GM20000 (cell line): ENCODE results near the gene DSTN.
A peak's percentile ranks its signal among the peaks of the same experiment; 100 is the strongest.

Experiments
- DNase-seq: peaks from one replicate; pipeline ENCODE4 v3.0.0; 2012; ENCODE audit warnings: low spot score
- TF ChIP-seq, protein P1 (sequence below): IDR thresholded peaks from 2 replicates; pipeline ENCODE4 v1.5.1; 2012; ENCODE audit warnings: mild to moderate bottlenecking, control low read depth; ENCODE audit errors: extremely low read depth, missing control alignments

Gene DSTN

DNA sequence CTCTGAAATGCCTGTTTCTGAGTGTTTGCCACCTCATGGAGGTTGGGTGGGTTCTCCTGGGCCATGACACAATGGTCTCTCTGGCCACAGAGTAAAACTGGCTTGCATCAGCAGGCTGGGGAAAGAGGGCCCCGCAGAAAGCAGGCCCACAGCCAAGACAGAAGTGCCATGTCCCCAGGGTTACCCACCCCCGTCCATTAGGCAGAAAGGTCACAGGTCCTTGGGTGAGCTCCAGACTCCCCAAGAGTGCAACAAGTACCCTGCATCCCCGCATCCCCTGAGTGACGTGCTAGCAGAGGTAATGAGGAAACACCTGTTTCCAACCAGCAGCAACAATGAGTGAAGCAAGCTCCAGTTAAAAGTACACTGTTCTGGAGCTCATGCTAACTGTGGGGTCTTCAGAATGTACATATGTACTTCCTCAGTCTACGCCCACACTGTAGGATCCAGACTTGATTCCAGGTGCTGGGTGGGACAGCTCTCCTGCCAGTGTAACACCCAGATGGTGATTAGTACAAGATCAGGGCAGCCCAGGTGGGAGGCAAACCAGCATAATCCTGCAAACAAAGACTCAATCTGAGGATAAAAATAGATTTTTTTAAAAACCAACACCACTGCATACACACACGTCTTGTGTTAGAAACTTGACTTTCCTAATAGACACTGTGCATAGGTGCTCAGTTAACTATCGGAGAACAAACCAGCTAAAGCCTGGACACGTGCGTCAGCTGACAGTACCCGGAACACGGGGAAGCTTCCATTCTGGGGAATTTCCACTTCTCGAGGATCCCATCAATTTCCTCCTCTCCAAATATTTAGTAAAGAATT, 80.6 kb downstream of the DSTN start:
- DNase-seq, result no peak
- TF ChIP-seq, protein P1, sequence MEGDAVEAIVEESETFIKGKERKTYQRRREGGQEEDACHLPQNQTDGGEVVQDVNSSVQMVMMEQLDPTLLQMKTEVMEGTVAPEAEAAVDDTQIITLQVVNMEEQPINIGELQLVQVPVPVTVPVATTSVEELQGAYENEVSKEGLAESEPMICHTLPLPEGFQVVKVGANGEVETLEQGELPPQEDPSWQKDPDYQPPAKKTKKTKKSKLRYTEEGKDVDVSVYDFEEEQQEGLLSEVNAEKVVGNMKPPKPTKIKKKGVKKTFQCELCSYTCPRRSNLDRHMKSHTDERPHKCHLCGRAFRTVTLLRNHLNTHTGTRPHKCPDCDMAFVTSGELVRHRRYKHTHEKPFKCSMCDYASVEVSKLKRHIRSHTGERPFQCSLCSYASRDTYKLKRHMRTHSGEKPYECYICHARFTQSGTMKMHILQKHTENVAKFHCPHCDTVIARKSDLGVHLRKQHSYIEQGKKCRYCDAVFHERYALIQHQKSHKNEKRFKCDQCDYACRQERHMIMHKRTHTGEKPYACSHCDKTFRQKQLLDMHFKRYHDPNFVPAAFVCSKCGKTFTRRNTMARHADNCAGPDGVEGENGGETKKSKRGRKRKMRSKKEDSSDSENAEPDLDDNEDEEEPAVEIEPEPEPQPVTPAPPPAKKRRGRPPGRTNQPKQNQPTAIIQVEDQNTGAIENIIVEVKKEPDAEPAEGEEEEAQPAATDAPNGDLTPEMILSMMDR, result no peak

DNA sequence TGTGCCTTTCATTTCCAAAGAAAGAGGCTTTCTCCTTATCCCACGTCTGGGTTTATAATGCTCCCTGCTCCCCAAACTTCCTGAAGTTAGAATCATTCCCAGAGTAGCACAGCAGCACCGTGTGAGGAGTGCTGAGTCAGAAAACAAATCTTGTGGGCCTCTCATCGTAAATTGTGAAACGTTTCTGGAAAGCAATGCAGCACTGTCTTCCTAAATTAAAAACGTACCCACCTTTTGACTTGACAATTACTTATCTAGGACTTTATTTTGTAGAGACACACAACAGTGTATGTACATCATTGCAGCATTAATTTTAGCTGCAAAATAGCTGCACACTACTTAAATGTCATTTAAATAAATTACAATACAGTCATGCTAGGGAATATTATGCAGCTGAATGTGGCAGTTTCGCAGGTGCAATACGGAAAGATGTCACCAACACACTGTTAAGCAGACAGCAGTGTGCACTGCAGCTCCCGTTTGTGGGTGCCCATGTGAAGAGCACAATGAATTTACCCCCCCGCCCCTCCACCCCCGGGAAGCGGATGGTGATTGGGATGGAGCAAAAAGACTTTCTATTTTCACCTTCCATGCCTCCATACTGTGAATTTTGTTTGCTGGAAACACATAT, 81.4 kb downstream of the DSTN start:
- no peak for DNase-seq
- TF ChIP-seq, protein P1, result no peak

DNA sequence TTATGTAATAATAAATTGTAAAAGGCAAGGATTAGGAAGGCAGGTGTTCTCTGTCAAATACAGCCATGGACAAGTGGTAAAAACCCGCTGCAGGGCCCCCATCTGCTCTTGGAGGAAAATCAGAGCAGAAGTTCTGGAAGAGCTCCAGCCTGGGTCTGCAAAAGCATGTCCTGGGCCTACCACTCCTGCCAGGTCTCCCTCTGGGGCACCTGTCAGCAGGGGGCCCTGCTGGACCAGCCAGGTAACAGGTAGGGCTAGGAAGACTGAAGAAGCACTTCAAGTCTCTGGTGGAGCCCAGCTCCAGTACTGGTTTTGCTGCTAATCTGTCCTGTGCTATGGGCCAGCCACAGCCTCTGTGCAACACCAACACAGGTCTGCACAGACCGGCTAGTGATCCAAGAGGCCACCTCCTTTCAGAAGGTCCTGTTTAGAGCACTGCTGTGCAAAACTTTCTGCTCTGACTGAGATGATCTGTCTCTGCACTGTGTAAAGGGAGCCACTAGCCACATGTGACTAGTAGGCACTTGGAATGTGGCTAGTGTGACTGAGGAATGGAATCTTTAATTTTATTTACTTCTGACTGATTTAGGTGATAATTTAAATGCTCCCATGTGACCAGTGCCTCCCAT, 82.0 kb downstream of the DSTN start:
- TF ChIP-seq, protein P1, result no peak
- no peak for DNase-seq

DNA sequence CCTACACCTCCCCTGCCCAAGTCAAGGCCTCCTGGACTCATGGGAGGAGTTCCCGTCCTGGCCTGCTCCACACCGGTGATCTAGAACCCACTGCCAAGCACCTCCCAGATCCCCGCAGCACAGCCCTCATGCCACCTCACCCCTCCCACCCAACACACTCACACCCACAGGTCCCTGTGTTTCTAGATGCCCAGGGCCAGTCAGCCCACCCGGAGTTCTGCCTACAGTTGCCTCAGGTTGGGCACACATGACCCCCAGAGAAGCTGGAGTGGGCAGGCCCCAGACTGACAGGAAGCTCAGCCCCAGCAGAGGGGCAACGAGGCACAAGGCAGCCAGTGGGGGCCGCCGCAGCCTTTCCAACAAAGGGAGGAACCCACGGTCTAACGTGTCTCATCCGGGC, 82.5 kb downstream of the DSTN start:
- no peak for DNase-seq
- TF ChIP-seq, protein P1, result no peak

DNA sequence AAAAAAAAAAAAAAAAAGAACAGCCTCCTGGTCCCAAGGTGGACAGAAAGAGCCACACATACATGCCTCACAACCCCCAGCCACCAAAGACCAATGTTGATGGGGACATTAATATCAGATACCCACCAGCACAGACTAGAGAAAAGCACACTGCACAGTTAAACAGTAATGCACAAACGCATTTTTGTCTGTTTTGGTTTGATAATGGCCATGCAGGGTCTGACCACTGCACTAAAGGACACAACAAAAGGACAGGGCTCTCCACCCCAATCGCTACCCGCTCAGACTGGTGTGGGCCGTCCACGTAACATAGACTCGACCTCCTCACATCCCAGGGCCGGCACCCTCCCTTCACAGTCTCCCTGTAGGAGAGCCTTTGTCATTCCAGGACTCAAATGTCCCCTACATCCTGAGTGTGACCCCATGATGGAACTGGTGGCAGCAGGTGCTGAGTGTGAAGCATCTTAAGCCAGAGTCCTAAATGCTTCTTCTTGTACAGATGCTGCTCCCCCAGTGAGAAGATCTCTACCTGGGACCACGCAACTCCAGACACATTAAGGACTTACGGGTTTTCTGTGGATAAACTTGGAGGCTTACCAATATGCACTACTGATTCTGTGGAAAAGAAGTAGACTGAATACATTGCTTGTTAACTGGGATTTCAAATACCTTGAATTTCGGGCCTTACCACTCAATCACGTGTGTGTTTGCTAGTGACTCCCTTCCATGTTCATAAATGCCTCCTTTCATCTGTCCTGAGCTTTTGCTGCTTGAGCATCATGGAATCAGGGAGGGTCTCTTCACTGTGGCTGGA, 84.2 kb downstream of the DSTN start:
- TF ChIP-seq, protein P1, result no peak
- no peak for DNase-seq

DNA sequence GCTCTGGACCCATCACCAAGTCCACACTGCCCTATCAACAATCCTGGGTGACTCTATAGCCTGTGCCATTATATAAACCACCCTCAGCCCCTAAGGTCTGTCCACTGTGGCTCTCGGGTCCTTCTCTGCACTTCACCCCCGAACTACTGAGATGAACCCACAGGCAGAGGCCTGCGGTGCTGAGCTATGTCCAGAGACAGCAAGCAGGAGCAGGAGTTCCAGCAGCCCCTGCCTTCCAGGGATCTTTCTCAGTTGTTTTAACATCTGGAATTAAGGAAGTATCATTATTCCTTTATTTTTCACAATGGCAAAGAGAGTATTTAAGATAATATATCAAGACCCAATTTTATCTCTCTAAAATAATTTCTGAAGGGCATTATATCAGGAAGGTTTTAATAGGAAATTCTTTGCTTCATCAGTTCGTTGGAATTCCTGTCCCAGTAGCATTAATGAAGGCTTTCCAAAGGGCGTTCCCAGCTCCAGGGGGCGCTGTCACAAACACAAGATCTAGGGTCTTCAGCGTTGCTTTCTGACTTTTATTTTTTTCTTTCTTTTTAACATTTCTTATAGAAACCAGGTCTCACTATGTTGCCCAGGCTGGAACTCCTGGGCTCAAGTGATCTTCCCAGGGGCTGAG, 84.9 kb downstream of the DSTN start:
- TF ChIP-seq, protein P1, result peak; percentile 16

More for the DNA sequence above, 84.9 kb downstream of the DSTN start:
- no peak for DNase-seq
